Small intestine (tissue), 7 donors: ENCODE data around the gene PFN2. TPM values are rescaled to one million over a fixed set of nuclear protein-coding genes. Genes with fewer than 3 reads are reported as not detected.
"Not testable (repeated sequence)": the region's sequence is repeated elsewhere in the genome, so short reads cannot be mapped to it uniquely, and the experiment has no call there.

Source experiments
- DNase-seq, 2 donors: peaks; one replicate each; pipeline versions ENCODE4 v3.0.0 to v3.0.0-alpha.2; 2013
- FAIRE-seq: peaks from 2 replicates; lab custom pipeline; 2012; peaks lifted over from hg19 to GRCh38; lab: Jason Lieb, UNC
- H3K27ac ChIP-seq, 3 donors: one replicate each; pipeline ENCODE4 v1.5.1; 2013; ENCODE audit warnings: low read length in 2 of 3, mild to moderate bottlenecking in 2 of 3, control low read depth in 1 of 3, inconsistent platforms in 1 of 3, low read depth in 1 of 3, moderate library complexity in 1 of 3
- H3K27me3 ChIP-seq, 3 donors: one replicate each; pipeline ENCODE4 v1.6.1; 2013; ENCODE audit warnings: low read length in 3 of 3, inconsistent platforms in 1 of 3; ENCODE audit not compliant: control insufficient read depth in 3 of 3, insufficient read depth in 3 of 3
- H3K36me3 ChIP-seq, 3 donors: one replicate each; pipeline ENCODE4 v1.6.1; 2013; ENCODE audit warnings: low read length in 3 of 3, inconsistent platforms in 1 of 3, low read depth in 1 of 3, mild to moderate bottlenecking in 1 of 3, moderate library complexity in 1 of 3; ENCODE audit not compliant: control insufficient read depth in 3 of 3, insufficient read depth in 2 of 3
- H3K4me1 ChIP-seq, 3 donors: one replicate each; pipeline ENCODE4 v1.6.1; 2013; ENCODE audit warnings: low read length in 2 of 3, inconsistent platforms in 1 of 3, low read depth in 1 of 3, mild to moderate bottlenecking in 1 of 3, moderate library complexity in 1 of 3; ENCODE audit not compliant: control insufficient read depth in 3 of 3, insufficient read depth in 2 of 3
- H3K4me3 ChIP-seq, 3 donors: one replicate each; pipeline ENCODE4 v1.5.1; 2013; ENCODE audit warnings: low read length in 3 of 3, control low read depth in 1 of 3, inconsistent platforms in 1 of 3, low read depth in 1 of 3, mild to moderate bottlenecking in 1 of 3, moderate library complexity in 1 of 3
- H3K9me3 ChIP-seq, 2 donors: one replicate each; pipeline ENCODE4 v1.6.1; 2013; ENCODE audit warnings: low read depth in 1 of 2, low read length in 1 of 2; ENCODE audit not compliant: control insufficient read depth in 2 of 2, insufficient read depth in 1 of 2
- WGBS, 3 donors: extraction: QIAGEN DNeasy Blood & Tissue Kit; methylation state at CpG; one replicate each; pipeline ENCODE4 v1.1.7; 2013; 5-methylcytosine and 5-hydroxymethylcytosine counted together
- polyA plus RNA-seq, 4 donors: library from polyadenylated mRNA; stranded (reverse) in 3 of 4; unstranded in 1 of 4; fragments of 200-250 nt in 3 of 4; fragments of 120-200 nt in 1 of 4; gene quantifications; one replicate each; pipeline versions ENCODE4 v1.2.1 to v1.2.3, GENCODE V29; 2013
- donor health status: healthy with polysubstance abuse.
- donor health status: control.
- donor health status: control.
- donor health status: Bipolar disorder and iron deficiency.
- donor health status: healthy.

Gene PFN2
- polyA plus RNA-seq, 4 donors = 27.3 to 115 (median 41.3) TPM

- H3K27ac ChIP-seq = no peak overlapping the region
- no peaks in the 10 kb centered on the region for H3K27me3 ChIP-seq
- H3K4me1 ChIP-seq = no peaks in the 10 kb centered on the region
- no peak for FAIRE-seq
- H3K4me3 ChIP-seq = no peak overlapping the region
- peaks cover 0 to 4% of the 10 kb centered on the region in 2 donors for H3K9me3 ChIP-seq
- DNase-seq = no peak
- 89 to 91% (median 90%) methylated on average over 4 of the region's 4 CpGs for WGBS, 3 donors
- no peaks in the 10 kb centered on the region for H3K36me3 ChIP-seq
Observed at GRCh38 chr3:149999421-149999820, 28.7 kb upstream of the PFN2 start.

- Histone ChIP-seq H3K9me3 (peaks cover 0 to 7% of the 10 kb centered on the region in 2 donors), H3K4me1 (no peaks in the 10 kb centered on the region), H3K4me3 (no peak overlapping the region), H3K27me3 (no peaks in the 10 kb centered on the region), H3K27ac (no peak overlapping the region), H3K36me3 (no peaks in the 10 kb centered on the region)
- WGBS, 3 donors = 95 to 100% (median 100%) methylated on average over 1 of the region's 1 CpG
- FAIRE-seq = no peak
- no peak for DNase-seq
Observed at GRCh38 chr3:149998946-149999345, 28.3 kb upstream of the PFN2 start.

- DNase-seq = no peak
- no peak overlapping the region for H3K4me3 ChIP-seq
- H3K27me3 ChIP-seq = no peaks in the 10 kb centered on the region
- WGBS, 3 donors = 94 to 99% (median 97%) methylated on average over 4 of the region's 4 CpGs
- H3K9me3 ChIP-seq = peaks cover 0 to 12% of the 10 kb centered on the region in 2 donors
- no peak overlapping the region for H3K27ac ChIP-seq
- no peaks in the 10 kb centered on the region for H3K4me1 ChIP-seq
- FAIRE-seq = no peak
- H3K36me3 ChIP-seq = no peaks in the 10 kb centered on the region
Observed at GRCh38 chr3:149992416-149993058, 21.8 kb upstream of the PFN2 start.

- H3K27ac ChIP-seq = no peak overlapping the region
Observed at GRCh38 chr3:149990423-149990948, 19.8 kb upstream of the PFN2 start.

GRCh38 chr3:149989307-149989706 lies 18.6 kb upstream of the PFN2 start:
- FAIRE-seq = no peak
- Histone ChIP-seq H3K4me1 (no peaks in the 10 kb centered on the region), H3K36me3 (no peaks in the 10 kb centered on the region), H3K9me3 (peaks cover 0 to 8% of the 10 kb centered on the region in 2 donors), H3K27me3 (no peaks in the 10 kb centered on the region), H3K4me3 (no peak overlapping the region), H3K27ac (no peak overlapping the region)
- 86 to 92% (median 88%) methylated on average over 2 of the region's 2 CpGs for WGBS, 3 donors
- no peak for DNase-seq

More at GRCh38 chr3:149990423-149990948, 19.8 kb upstream of the PFN2 start:
- FAIRE-seq (no peak), DNase-seq (no peak)
- H3K27me3 ChIP-seq = no peaks in the 10 kb centered on the region
- no peak overlapping the region for H3K4me3 ChIP-seq
- 82 to 96% (median 90%) methylated on average over 1 of the region's 1 CpG for WGBS, 3 donors
- H3K36me3 ChIP-seq = no peaks in the 10 kb centered on the region
- H3K4me1 ChIP-seq = no peaks in the 10 kb centered on the region
- H3K9me3 ChIP-seq = peaks cover 0 to 12% of the 10 kb centered on the region in 2 donors

- Histone ChIP-seq H3K4me1 (no peaks in the 10 kb centered on the region), H3K36me3 (no peaks in the 10 kb centered on the region), H3K27me3 (no peaks in the 10 kb centered on the region), H3K27ac (no peak overlapping the region), H3K9me3 (no peaks in the 10 kb centered on the region), H3K4me3 (no peak overlapping the region)
- WGBS, 3 donors = 85 to 88% (median 86%) methylated on average over 4 of the region's 4 CpGs
- FAIRE-seq (no peak), DNase-seq (no peak)
Observed at GRCh38 chr3:149983628-149984027, 12.9 kb upstream of the PFN2 start.

- not testable (repeated sequence) for H3K27me3 ChIP-seq, FAIRE-seq, H3K9me3 ChIP-seq, H3K27ac ChIP-seq, H3K4me1 ChIP-seq, H3K36me3 ChIP-seq, H3K4me3 ChIP-seq, DNase-seq
- 94 to 97% (median 95%) methylated on average over 32 of the region's 32 CpGs for WGBS, 3 donors
Observed at GRCh38 chr3:149983053-149983452, 12.4 kb upstream of the PFN2 start.

GRCh38 chr3:149981979-149982378 lies 11.3 kb upstream of the PFN2 start:
- not testable (repeated sequence) for H3K9me3 ChIP-seq, DNase-seq, H3K36me3 ChIP-seq, H3K27me3 ChIP-seq, FAIRE-seq, H3K27ac ChIP-seq, H3K4me3 ChIP-seq, H3K4me1 ChIP-seq
- WGBS, 3 donors = 52 to 82% (median 79%) methylated on average over 3 to 4 of the region's 10 CpGs
